ENCODE measurements around the gene VAMP2.
A peak's percentile ranks its signal among the peaks of the same experiment; 100 is the strongest.

Gene VAMP2

DNA sequence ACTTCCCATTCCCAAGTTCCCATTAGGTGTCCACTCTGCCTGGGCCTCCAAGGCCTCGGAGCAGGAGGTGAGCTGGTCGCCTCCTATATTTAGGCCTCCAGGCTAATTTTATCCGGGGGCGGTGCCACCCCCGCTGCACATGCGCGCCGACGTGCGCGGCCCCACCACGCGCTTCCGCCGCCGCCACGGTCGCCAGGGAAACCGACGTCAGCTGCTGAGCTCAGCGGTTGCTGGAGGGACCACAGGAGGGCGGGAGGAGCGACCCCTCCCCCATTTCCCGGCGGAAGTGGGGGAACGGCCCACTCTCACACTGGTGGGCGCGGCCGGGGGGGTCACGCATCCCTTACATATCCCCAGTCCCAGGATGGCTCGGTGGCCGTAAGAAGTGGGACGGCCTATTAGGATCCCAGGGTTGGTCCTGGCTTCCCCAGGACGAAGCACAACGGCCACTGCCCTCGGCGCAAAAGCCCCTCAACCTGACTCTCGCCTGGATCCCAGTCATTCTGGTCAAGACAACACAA lies 11.6 kb downstream of the VAMP2 start (continued):
- TF ChIP-seq ZNF274 (IDR thresholded peaks at IDR 0.05; ENCODE audit: low read length): no peak
- no peak for TF ChIP-seq ZNF274 (tag by site-specific recombination; IDR thresholded peaks at IDR 0.05; ENCODE audit: borderline replicate concordance)
- no peak for TF ChIP-seq ZFP41 (tag by site-specific recombination; IDR thresholded peaks at IDR 0.05; ENCODE audit: borderline replicate concordance)
- no peak for TF ChIP-seq ZNF623 (tag by site-specific recombination; IDR thresholded peaks at IDR 0.05)
- peak; percentile 46; the same call in 1 of the 2 replicates for TF ChIP-seq IKZF3 (tag by site-specific recombination; IDR thresholded peaks at IDR 0.05)
- TF ChIP-seq AEBP2 (tag by site-specific recombination; IDR thresholded peaks at IDR 0.05; ENCODE audit: borderline replicate concordance): no peak
- TF ChIP-seq ZIC2 (tag by site-specific recombination; IDR thresholded peaks at IDR 0.05): peak; percentile 46; the same call in 1 of the 2 replicates
- TF ChIP-seq REPIN1 (tag by site-specific recombination; IDR thresholded peaks at IDR 0.05; ENCODE audit: low read depth): no peak
- TF ChIP-seq ZNF354C (tag by site-specific recombination; IDR thresholded peaks at IDR 0.05; ENCODE audit: borderline replicate concordance, low read depth): no peak
- no peak for TF ChIP-seq ZSCAN23 (tag by site-specific recombination; IDR thresholded peaks at IDR 0.05)
- TF ChIP-seq ZNF112 (tag by site-specific recombination; IDR thresholded peaks at IDR 0.05): no peak
- no peak for TF ChIP-seq MZF1 (tag by site-specific recombination; IDR thresholded peaks at IDR 0.05; ENCODE audit: borderline replicate concordance)
- TF ChIP-seq, protein P1, sequence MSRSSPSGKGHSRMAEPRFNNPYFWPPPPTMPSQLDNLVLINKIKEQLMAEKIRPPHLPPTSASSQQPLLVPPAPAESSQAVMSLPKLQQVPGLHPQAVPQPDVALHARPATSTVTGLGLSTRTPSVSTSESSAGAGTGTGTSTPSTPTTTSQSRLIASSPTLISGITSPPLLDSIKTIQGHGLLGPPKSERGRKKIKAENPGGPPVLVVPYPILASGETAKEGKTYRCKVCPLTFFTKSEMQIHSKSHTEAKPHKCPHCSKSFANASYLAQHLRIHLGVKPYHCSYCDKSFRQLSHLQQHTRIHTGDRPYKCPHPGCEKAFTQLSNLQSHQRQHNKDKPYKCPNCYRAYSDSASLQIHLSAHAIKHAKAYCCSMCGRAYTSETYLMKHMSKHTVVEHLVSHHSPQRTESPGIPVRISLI (tag by site-specific recombination; IDR thresholded peaks at IDR 0.05): no peak
- no peak for TF ChIP-seq FEZF1 (tag by site-specific recombination; IDR thresholded peaks at IDR 0.05)
- TF ChIP-seq KLF10 (tag by site-specific recombination; IDR thresholded peaks at IDR 0.05): peak; percentile 86
- TF ChIP-seq ZNF548 (tag by site-specific recombination; IDR thresholded peaks at IDR 0.05): no peak
- TF ChIP-seq ZNF18 (tag by site-specific recombination; IDR thresholded peaks at IDR 0.05): no peak
- TF ChIP-seq, protein P2, sequence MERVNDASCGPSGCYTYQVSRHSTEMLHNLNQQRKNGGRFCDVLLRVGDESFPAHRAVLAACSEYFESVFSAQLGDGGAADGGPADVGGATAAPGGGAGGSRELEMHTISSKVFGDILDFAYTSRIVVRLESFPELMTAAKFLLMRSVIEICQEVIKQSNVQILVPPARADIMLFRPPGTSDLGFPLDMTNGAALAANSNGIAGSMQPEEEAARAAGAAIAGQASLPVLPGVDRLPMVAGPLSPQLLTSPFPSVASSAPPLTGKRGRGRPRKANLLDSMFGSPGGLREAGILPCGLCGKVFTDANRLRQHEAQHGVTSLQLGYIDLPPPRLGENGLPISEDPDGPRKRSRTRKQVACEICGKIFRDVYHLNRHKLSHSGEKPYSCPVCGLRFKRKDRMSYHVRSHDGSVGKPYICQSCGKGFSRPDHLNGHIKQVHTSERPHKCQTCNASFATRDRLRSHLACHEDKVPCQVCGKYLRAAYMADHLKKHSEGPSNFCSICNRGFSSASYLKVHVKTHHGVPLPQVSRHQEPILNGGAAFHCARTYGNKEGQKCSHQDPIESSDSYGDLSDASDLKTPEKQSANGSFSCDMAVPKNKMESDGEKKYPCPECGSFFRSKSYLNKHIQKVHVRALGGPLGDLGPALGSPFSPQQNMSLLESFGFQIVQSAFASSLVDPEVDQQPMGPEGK (tag by site-specific recombination; IDR thresholded peaks at IDR 0.05): peak; percentile 92
- no peak for TF ChIP-seq ZNF677 (tag by site-specific recombination; IDR thresholded peaks at IDR 0.05)
- peak; percentile 53; the same call in 1 of the 2 replicates for TF ChIP-seq ZBTB11 (tag by site-specific recombination; conservative IDR thresholded peaks at IDR 0.05; ENCODE audit: low read depth)
- TF ChIP-seq ZNF785 (tag by site-specific recombination; IDR thresholded peaks at IDR 0.05): no peak
- TF ChIP-seq ZNF514 (tag by site-specific recombination; IDR thresholded peaks at IDR 0.05): no peak
- no peak for TF ChIP-seq ZNF23 (tag by site-specific recombination; IDR thresholded peaks at IDR 0.05; ENCODE audit: borderline replicate concordance)
- no peak for TF ChIP-seq ZBTB7A (tag by site-specific recombination; IDR thresholded peaks at IDR 0.05; ENCODE audit: low read depth)
- TF ChIP-seq, protein P3, sequence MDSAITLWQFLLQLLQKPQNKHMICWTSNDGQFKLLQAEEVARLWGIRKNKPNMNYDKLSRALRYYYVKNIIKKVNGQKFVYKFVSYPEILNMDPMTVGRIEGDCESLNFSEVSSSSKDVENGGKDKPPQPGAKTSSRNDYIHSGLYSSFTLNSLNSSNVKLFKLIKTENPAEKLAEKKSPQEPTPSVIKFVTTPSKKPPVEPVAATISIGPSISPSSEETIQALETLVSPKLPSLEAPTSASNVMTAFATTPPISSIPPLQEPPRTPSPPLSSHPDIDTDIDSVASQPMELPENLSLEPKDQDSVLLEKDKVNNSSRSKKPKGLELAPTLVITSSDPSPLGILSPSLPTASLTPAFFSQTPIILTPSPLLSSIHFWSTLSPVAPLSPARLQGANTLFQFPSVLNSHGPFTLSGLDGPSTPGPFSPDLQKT (IDR thresholded peaks at IDR 0.05; ENCODE audit: borderline replicate concordance, low read depth, low read length): peak; percentile 48; the same call in 1 of the 2 replicates
- no peak for TF ChIP-seq ZNF510 (tag by site-specific recombination; IDR thresholded peaks at IDR 0.05; ENCODE audit: insufficient replicate concordance)
- no peak for TF ChIP-seq HOXD13 (CRISPR knock-in tag; IDR thresholded peaks at IDR 0.05; ENCODE audit: borderline replicate concordance)
- no peak for TF ChIP-seq ZNF16 (tag by site-specific recombination; IDR thresholded peaks at IDR 0.05; ENCODE audit: low read depth)
- TF ChIP-seq ZNF202 (tag by site-specific recombination; IDR thresholded peaks at IDR 0.05; ENCODE audit: borderline replicate concordance): no peak

Measured in HEK293 (cell line).